ENCODE measurements around the gene HNRNPA0. TPM values are rescaled to one million over a fixed set of nuclear protein-coding genes. Genes with fewer than 3 reads are reported as not detected.

HNRNPA0 gene
- total RNA-seq, 4 donors from 2014 or later: 6.0 to 10.8 (median 9.0) TPM

- H3K27ac ChIP-seq: no peak overlapping the region
- peak; percentile 55 to 65 (median 61) for TF ChIP-seq CTCF (IDR thresholded peaks at IDR 0.05)
- no peak for TF ChIP-seq POLR2AphosphoS5 (IDR thresholded peaks at IDR 0.05)
- DNase-seq: peak; percentile 41
- H3K9me3 ChIP-seq: no peaks in the 10 kb centered on the region
- 73 to 100% methylated on average over 3 to 4 of the region's 4 CpGs for WGBS, 2 donors (ENCODE audit: low coverage in 1 of 2)
- in situ Hi-C loops (cut with MboI; ENCODE audit: low pct_ligation_motif_present in 1 of 4, low pct_unique_long_range_greater_than_20kb in 1 of 4, low sequenced_read_pairs in 3 of 4) (loop anchor here in 3 of 4 donors (10.0 to 25.0 kb wide), 3 partner anchors 78 to 106 kb away; no protein-coding TSS in a partner anchor), intact Hi-C loops (cut with DNase I; ENCODE audit: low total_unique reads) (loop anchor here (2.0 kb wide), 1 partner anchor 114 kb away; no protein-coding TSS in a partner anchor)
- no peaks in the 10 kb centered on the region for H3K36me3 ChIP-seq
- H3K4me3 ChIP-seq: no peak overlapping the region
- peaks cover 0 to 3% (median 0%) of the 10 kb centered on the region in 4 donors for H3K4me1 ChIP-seq
- no peaks in the 10 kb centered on the region for H3K27me3 ChIP-seq
Measured at GRCh38 chr5:137743031-137743640, 11.0 kb downstream of the HNRNPA0 start.

- intact Hi-C loops (cut with DNase I; ENCODE audit: low total_unique reads): loop anchor here (2.0 kb wide), 1 partner anchor 113 kb away; no protein-coding TSS in a partner anchor
- WGBS, 2 donors (ENCODE audit: low coverage in 1 of 2): 49 to 65% methylated on average over 8 of the region's 8 CpGs
- H3K4me3 ChIP-seq: no peak overlapping the region
- TF ChIP-seq CTCF (IDR thresholded peaks at IDR 0.05) (no peak), EP300 (IDR thresholded peaks at IDR 0.05; ENCODE audit: low read depth) (no peak), POLR2AphosphoS5 (IDR thresholded peaks at IDR 0.05) (no peak), POLR2A (IDR thresholded peaks at IDR 0.05) (no peak)
- in situ Hi-C loops (cut with MboI; ENCODE audit: low pct_ligation_motif_present in 1 of 4, low pct_unique_long_range_greater_than_20kb in 1 of 4, low sequenced_read_pairs in 3 of 4): loop anchor here in 3 of 4 donors (10.0 to 25.0 kb wide), 3 partner anchors 77 to 104 kb away; no protein-coding TSS in a partner anchor
- H3K4me1 ChIP-seq: peaks cover 0 to 16% (median 0%) of the 10 kb centered on the region in 4 donors
- H3K9me3 ChIP-seq: no peaks in the 10 kb centered on the region
- no peak overlapping the region for H3K27ac ChIP-seq
- H3K27me3 ChIP-seq: no peaks in the 10 kb centered on the region
- no peak for DNase-seq
- H3K36me3 ChIP-seq: no peaks in the 10 kb centered on the region
Measured at GRCh38 chr5:137741718-137742117, 12.4 kb downstream of the HNRNPA0 start.

- no peaks in the 10 kb centered on the region for H3K36me3 ChIP-seq
- H3K4me3 ChIP-seq: no peak overlapping the region
- H3K9me3 ChIP-seq: no peaks in the 10 kb centered on the region
- no peak for DNase-seq
- intact Hi-C loops (cut with DNase I; ENCODE audit: low total_unique reads) (no loop called here), in situ Hi-C loops (cut with MboI; ENCODE audit: low pct_ligation_motif_present in 1 of 4, low pct_unique_long_range_greater_than_20kb in 1 of 4, low sequenced_read_pairs in 3 of 4) (loop anchor here (10.0 to 25.0 kb wide), 3 partner anchors 75 to 102 kb away; no protein-coding TSS in a partner anchor)
- WGBS, 2 donors (ENCODE audit: low coverage in 1 of 2): 70 to 87% methylated on average over 3 to 4 of the region's 4 CpGs
- no peaks in the 10 kb centered on the region for H3K27me3 ChIP-seq
- no peak for TF ChIP-seq POLR2AphosphoS5 (IDR thresholded peaks at IDR 0.05)
- no peak for TF ChIP-seq CTCF (IDR thresholded peaks at IDR 0.05)
- no peak for TF ChIP-seq POLR2A (IDR thresholded peaks at IDR 0.05)
- no peak for TF ChIP-seq EP300 (IDR thresholded peaks at IDR 0.05; ENCODE audit: low read depth)
- peaks cover 0 to 33% (median 12%) of the 10 kb centered on the region in 4 donors for H3K4me1 ChIP-seq
- no peak overlapping the region for H3K27ac ChIP-seq
Measured at GRCh38 chr5:137739737-137740136, 14.4 kb downstream of the HNRNPA0 start.

GRCh38 chr5:137738947-137739346, 15.2 kb downstream of the HNRNPA0 start:
- Histone ChIP-seq H3K27me3 (no peaks in the 10 kb centered on the region), H3K4me1 (peaks cover 0 to 37% (median 15%) of the 10 kb centered on the region in 4 donors), H3K27ac (no peak overlapping the region), H3K4me3 (no peak overlapping the region), H3K9me3 (no peaks in the 10 kb centered on the region), H3K36me3 (no peaks in the 10 kb centered on the region)
- WGBS, 2 donors (ENCODE audit: low coverage in 1 of 2): 77 to 84% methylated on average over 3 of the region's 3 CpGs
- TF ChIP-seq POLR2AphosphoS5 (IDR thresholded peaks at IDR 0.05) (no peak), CTCF (IDR thresholded peaks at IDR 0.05) (no peak), EP300 (IDR thresholded peaks at IDR 0.05; ENCODE audit: low read depth) (no peak), POLR2A (IDR thresholded peaks at IDR 0.05) (no peak)
- intact Hi-C loops (cut with DNase I; ENCODE audit: low total_unique reads) (no loop called here), in situ Hi-C loops (cut with MboI; ENCODE audit: low pct_ligation_motif_present in 1 of 4, low pct_unique_long_range_greater_than_20kb in 1 of 4, low sequenced_read_pairs in 3 of 4) (loop anchor here in 2 of 4 donors (10.0 to 25.0 kb wide), 2 partner anchors 84 to 102 kb away; no protein-coding TSS in a partner anchor)
- no peak for DNase-seq

Data from transverse colon (tissue), 4 donors.